Osteocyte (in vitro differentiated cells): ENCODE measurements around the gene IFT25. TPM values are rescaled to one million over a fixed set of nuclear protein-coding genes. Genes with fewer than 3 reads are reported as not detected.
"Not testable (repeated sequence)": the region's sequence is repeated elsewhere in the genome, so short reads cannot be mapped to it uniquely, and the experiment has no call there.

Source experiments
- DNase-seq: peaks from one replicate; pipeline ENCODE4 v3.0.0; 2021; ENCODE audit warnings: mixed read lengths; ENCODE audit not compliant: unreplicated experiment; ENCODE audit errors: extremely low spot score
- H3K27ac Mint-ChIP-seq: one replicate; pipeline ENCODE4 v1.8.0; 2021; ENCODE audit warnings: mild to moderate bottlenecking, mixed read lengths; ENCODE audit not compliant: unreplicated experiment
- H3K27me3 Mint-ChIP-seq: one replicate; pipeline ENCODE4 v1.8.0; 2021; ENCODE audit warnings: mixed read lengths; ENCODE audit not compliant: unreplicated experiment
- H3K36me3 Mint-ChIP-seq: one replicate; pipeline ENCODE4 v1.8.0; 2021; ENCODE audit warnings: mixed read lengths; ENCODE audit not compliant: unreplicated experiment
- H3K4me1 Mint-ChIP-seq: one replicate; pipeline ENCODE4 v1.8.0; 2021; ENCODE audit warnings: mixed read lengths; ENCODE audit not compliant: unreplicated experiment
- H3K4me3 Mint-ChIP-seq: one replicate; pipeline ENCODE4 v1.8.0; 2021; ENCODE audit warnings: mild to moderate bottlenecking, moderate library complexity, mixed read lengths; ENCODE audit not compliant: unreplicated experiment
- H3K9me3 Mint-ChIP-seq: one replicate; pipeline ENCODE4 v1.8.0; 2021; ENCODE audit warnings: mixed read lengths; ENCODE audit not compliant: unreplicated experiment
- CTCF ChIP-seq: fragments of 200-600 bp; sonication (generic); IDR thresholded peaks from 2 replicates; pipeline ENCODE4 v1.5.0; 2021; ENCODE audit warnings: antibody characterized with exemption, mild to moderate bottlenecking, moderate library complexity
- long read RNA-seq: library from polyadenylated mRNA; unstranded; transcript quantifications from one replicate; pipeline ENCODE4 v2.0.0, GENCODE V29; 2021
- total RNA-seq: library from RNA; stranded (reverse); gene quantifications from 2 replicates; pipeline ENCODE4 v1.2.1, GENCODE V29; 2021

The IFT25 gene
- total RNA-seq = 29.2 and 29.9 TPM in 2 replicates
- long read RNA-seq, partial matches to known transcripts = 3 of 18 reads
- long read RNA-seq, other reads (novel, unspliced or antisense) = 7 of 18 reads

DNA sequence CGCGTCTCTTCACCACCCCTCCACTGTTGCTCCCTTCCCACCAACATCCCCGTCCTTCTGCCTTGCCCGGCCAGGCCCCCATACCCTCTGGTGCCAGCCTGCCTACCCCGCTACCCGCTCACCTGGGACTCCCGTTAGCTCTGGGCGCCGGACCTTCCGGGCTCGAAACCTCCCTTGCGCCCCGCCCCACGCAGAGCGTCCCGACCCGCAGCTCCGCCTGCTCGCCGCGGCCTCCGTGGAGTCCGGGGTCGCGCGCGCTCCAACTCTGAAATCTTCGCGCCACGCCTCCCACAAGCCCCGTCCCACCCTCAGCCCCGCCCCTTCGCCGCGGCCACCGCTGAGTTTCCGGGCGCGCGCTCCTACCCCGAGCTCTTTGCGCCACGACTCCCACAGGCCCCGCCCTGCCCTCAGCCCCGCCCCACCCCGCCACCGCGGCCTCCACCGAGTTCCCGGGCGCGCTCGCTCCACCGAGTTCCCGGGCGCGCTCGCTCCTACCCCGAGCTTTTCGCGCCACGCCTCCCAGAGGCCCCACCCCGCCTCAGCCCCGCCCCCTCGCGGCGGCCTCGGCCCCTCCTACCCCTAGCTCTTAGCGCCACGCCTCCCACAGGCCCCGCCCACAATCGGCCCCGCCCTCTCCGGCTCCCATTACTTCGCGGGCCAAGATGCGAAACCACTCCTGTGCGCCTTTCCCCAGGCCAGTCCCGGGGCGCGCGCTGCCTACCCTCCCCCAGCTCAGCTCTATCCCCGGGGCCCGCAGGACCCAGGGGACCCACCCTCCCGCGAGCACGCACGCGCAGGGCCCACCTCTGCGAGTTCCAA is at the start of gene IFT25:
Gene IFT25 (minus strand): TSS at position 267 of the 819 bp plus-strand sequence. CDS start 5,617 bp downstream, outside the sequence.
- Mint-ChIP-seq H3K27me3 (no peaks in the 10 kb centered on the region), H3K4me1 (peaks cover 47% of the 10 kb centered on the region), H3K36me3 (no peaks in the 10 kb centered on the region), H3K4me3 (peak within 1 kb of the TSS; percentile 97), H3K27ac (peak within 1 kb of the TSS; percentile 96), H3K9me3 (no peaks in the 10 kb centered on the region)
- TF ChIP-seq CTCF = no peak
- peak; percentile 100 for DNase-seq

GRCh38 chr1:53994516-53994915 is 49.0 kb upstream of the IFT25 start:
- not testable (repeated sequence) for DNase-seq, H3K4me1 Mint-ChIP-seq, H3K27ac Mint-ChIP-seq, H3K9me3 Mint-ChIP-seq, H3K4me3 Mint-ChIP-seq, H3K36me3 Mint-ChIP-seq, H3K27me3 Mint-ChIP-seq

DNA sequence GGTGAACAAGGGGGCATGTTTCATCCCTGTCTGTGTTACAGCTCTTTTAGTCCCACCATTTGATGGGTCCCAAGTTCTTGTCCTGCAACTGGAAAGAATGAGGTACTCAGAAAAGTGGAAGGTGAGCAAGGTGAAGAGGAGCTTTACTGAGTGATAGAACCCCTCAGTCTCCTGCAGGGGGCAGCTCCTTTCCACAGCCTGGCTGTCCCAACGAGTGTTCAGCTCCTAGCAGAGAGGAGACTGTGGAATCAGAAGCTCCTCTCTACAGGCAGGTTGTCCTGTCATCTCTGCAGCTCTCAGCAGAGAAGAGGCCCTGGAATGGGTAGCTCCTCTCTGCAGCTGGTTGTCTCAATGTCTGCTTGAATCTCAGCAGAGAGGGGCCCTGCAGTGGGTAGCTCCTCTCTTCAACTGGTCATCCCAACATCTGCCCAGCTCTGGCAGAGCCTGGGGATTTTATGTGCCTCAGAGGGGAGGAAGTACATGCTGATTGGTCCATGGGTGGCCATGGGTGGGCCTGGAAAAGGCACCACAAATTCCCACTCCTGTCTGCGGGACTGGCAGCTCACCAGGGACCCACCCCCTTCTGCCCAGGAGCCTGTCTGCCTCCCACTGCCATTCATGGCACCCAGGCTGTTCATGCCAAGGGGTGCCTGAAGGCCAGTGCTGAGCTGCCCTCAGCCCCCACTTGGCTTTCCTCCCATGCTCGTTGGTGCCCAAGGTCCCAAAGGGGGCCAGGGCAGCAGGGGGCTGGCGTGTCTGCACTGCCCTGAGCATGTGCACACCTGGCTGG is 46.8 kb upstream of the IFT25 start:
- Mint-ChIP-seq H3K4me3 (no peak overlapping the region), H3K36me3 (no peaks in the 10 kb centered on the region), H3K27me3 (peaks cover 16% of the 10 kb centered on the region), H3K27ac (no peak overlapping the region), H3K9me3 (no peaks in the 10 kb centered on the region), H3K4me1 (no peaks in the 10 kb centered on the region)
- TF ChIP-seq CTCF = peak; percentile 42
- no peak for DNase-seq

GRCh38 chr1:53987880-53988279 is 42.4 kb upstream of the IFT25 start:
- no peaks in the 10 kb centered on the region for H3K36me3 Mint-ChIP-seq
- no peak overlapping the region for H3K27ac Mint-ChIP-seq
- H3K9me3 Mint-ChIP-seq = no peaks in the 10 kb centered on the region
- no peak for TF ChIP-seq CTCF
- no peak overlapping the region for H3K4me3 Mint-ChIP-seq
- DNase-seq = no peak
- H3K4me1 Mint-ChIP-seq = peaks cover 4% of the 10 kb centered on the region
- peaks cover 8% of the 10 kb centered on the region for H3K27me3 Mint-ChIP-seq

DNA sequence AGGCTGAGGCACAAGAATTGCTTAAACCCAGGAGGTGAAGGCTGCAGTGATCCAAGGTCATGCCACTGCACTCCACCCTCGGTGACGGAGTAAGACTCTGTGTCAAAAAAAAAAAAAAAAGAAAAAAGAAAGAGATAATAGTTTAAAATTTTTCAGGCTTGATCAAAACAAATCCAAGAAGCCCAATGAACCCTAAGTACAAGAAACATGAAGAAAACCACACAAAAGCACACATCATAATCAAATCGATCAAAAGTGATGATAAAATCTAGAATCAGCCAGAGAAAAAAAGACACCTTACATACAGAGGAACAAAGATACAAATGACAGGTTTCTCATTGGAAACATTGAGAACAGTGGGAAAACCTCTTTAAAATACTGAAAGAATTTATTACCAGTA is 41.0 kb upstream of the IFT25 start:
- no peaks in the 10 kb centered on the region for H3K9me3 Mint-ChIP-seq
- H3K4me1 Mint-ChIP-seq = peaks cover 14% of the 10 kb centered on the region
- no peak for TF ChIP-seq CTCF
- no peaks in the 10 kb centered on the region for H3K36me3 Mint-ChIP-seq
- no peak overlapping the region for H3K4me3 Mint-ChIP-seq
- no peak overlapping the region for H3K27ac Mint-ChIP-seq
- H3K27me3 Mint-ChIP-seq = peaks cover 8% of the 10 kb centered on the region
- no peak for DNase-seq
